Thoracic aorta (tissue), 2 donors: Measurements from ENCODE around the gene ZBTB7C. TPM values are rescaled to one million over a fixed set of nuclear protein-coding genes. Genes with fewer than 3 reads are reported as not detected.
A peak's percentile ranks its signal among the peaks of the same experiment; 100 is the strongest.

Source experiments
- ATAC-seq: fragments of 150-250 bp; one replicate; pipeline ENCODE4 v1.8.0; 2017; ENCODE audit warnings: low read depth; ENCODE audit not compliant: insufficient number of reproducible peaks, low FRiP score
- DNase-seq: peaks from one replicate; pipeline ENCODE4 v3.0.0-alpha.2; 2020; ENCODE audit warnings: low spot score
- H3K27ac ChIP-seq, 2 donors: fragments of 200-600 bp; sonication (generic); 1 replicate in 1 of 2; 2 replicates in 1 of 2; pipeline ENCODE4 v1.5.1; 2016; ENCODE audit warnings: mild to moderate bottlenecking in 2 of 2, moderate library complexity in 2 of 2
- H3K27me3 ChIP-seq: fragments of 200-600 bp; sonication (generic); replicated peaks from 2 replicates; pipeline ENCODE4 v1.6.0; 2016; ENCODE audit warnings: mild to moderate bottlenecking; ENCODE audit not compliant: insufficient read depth
- H3K36me3 ChIP-seq: fragments of 200-600 bp; sonication (generic); one replicate; pipeline ENCODE4 v1.5.1; 2016
- H3K4me1 ChIP-seq, 2 donors: fragments of 200-600 bp; sonication (generic); 1 replicate in 1 of 2; 2 replicates in 1 of 2; pipeline versions ENCODE4 v1.5.1 to v1.6.0; 2016; ENCODE audit warnings: low read depth in 2 of 2, mild to moderate bottlenecking in 1 of 2; ENCODE audit not compliant: control insufficient read depth in 1 of 2
- H3K4me3 ChIP-seq: fragments of 200-600 bp; sonication (generic); 2 replicates; pipeline ENCODE4 v1.5.1; 2016; ENCODE audit warnings: mild to moderate bottlenecking
- H3K9me3 ChIP-seq: fragments of 200-600 bp; sonication (generic); 2 replicates; pipeline ENCODE4 v1.5.1; 2016
- total RNA-seq, 2 donors: library from RNA; depleted of rRNA; stranded (reverse); fragments of >200 nt; gene quantifications; one replicate each; pipeline versions ENCODE4 v1.1.0 to v1.2.3, GENCODE V29; 2016
- TF ChIP-seq, protein P1 (sequence below): fragments of 200-600 bp; sonication (generic); IDR thresholded peaks from one replicate; pipeline ENCODE4 v1.5.1; 2019; ENCODE audit warnings: antibody characterized with exemption

The ZBTB7C gene
- total RNA-seq, 2 donors from 2014 or later = 9.6 to 10.9 TPM

DNA sequence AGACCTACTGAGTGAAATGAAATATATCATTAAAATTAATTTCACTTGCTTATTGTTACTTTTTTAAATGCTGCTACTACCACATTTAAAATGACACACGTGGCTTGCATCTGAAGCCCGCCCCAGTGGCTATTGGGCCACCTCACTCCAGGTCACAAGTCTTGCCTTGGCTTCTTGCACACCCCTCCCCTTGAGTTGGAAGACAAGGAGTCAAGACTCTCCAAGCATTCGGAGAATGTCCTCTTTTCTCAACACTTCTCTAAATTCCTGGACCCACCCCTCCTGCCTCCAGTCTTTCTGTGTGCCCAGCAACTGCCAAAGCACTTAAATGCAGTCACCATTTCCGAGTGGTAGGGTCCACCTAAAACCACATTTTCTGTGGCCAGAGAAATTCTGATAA, 73.4 kb downstream of the ZBTB7C start:
- H3K36me3 ChIP-seq = no peaks in the 10 kb centered on the region
- H3K4me1 ChIP-seq = peaks cover 12 to 32% of the 10 kb centered on the region in 2 donors
- no peak overlapping the region for H3K4me3 ChIP-seq
- no peaks in the 10 kb centered on the region for H3K9me3 ChIP-seq
- TF ChIP-seq, protein P1, sequence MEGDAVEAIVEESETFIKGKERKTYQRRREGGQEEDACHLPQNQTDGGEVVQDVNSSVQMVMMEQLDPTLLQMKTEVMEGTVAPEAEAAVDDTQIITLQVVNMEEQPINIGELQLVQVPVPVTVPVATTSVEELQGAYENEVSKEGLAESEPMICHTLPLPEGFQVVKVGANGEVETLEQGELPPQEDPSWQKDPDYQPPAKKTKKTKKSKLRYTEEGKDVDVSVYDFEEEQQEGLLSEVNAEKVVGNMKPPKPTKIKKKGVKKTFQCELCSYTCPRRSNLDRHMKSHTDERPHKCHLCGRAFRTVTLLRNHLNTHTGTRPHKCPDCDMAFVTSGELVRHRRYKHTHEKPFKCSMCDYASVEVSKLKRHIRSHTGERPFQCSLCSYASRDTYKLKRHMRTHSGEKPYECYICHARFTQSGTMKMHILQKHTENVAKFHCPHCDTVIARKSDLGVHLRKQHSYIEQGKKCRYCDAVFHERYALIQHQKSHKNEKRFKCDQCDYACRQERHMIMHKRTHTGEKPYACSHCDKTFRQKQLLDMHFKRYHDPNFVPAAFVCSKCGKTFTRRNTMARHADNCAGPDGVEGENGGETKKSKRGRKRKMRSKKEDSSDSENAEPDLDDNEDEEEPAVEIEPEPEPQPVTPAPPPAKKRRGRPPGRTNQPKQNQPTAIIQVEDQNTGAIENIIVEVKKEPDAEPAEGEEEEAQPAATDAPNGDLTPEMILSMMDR = no peak
- DNase-seq (no peak), ATAC-seq (no peak)
- no peaks in the 10 kb centered on the region for H3K27me3 ChIP-seq
- peak overlapping the region in 1 of 2 donors; percentile 48 for H3K27ac ChIP-seq

DNA sequence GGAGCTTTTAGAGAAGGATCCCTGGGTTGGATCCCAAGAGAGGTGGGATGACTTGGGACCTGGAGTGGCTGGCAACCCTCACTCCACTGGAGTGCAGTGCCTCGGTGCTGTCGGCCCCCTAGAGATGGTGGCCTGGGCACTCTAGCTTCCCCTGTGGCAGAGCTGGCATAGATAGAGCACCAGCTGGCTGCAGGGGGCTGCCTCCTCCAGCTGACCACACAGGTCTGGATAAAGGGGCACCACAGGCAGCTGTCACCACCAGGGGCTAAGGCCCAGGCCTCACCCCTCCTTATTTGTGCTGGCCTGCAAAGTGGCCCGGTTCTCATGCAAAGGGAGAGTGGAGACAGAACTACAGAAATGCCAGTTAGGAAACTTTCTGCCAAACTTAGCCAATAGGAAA, 74.3 kb downstream of the ZBTB7C start:
- H3K4me1 ChIP-seq = peaks cover 15 to 33% of the 10 kb centered on the region in 2 donors
- no peak overlapping the region for H3K27ac ChIP-seq
- DNase-seq = no peak
- TF ChIP-seq, protein P1 = no peak
- no peaks in the 10 kb centered on the region for H3K36me3 ChIP-seq
- no peaks in the 10 kb centered on the region for H3K27me3 ChIP-seq
- no peaks in the 10 kb centered on the region for H3K9me3 ChIP-seq
- ATAC-seq = no peak
- H3K4me3 ChIP-seq = no peak overlapping the region

DNA sequence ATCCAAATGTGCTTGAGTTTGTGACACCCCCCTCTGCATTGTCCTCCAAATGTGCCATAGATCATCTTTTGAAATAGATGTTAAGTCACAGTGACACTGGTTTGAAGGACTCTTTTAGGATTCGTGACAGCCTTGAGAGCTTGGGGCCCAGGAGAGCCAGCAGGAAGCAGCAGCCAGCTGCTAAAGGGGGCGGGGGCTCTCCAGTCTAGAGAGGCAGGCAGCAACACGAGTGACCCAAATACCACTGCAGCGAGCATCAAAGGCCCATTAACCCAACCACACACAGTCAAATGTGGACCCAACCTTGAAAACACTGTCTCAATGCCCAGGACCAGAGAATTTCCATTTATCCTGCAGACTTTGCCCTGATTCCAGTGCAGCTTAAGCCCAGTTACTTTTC, 75.6 kb downstream of the ZBTB7C start:
- TF ChIP-seq, protein P1 = no peak
- no peak overlapping the region for H3K27ac ChIP-seq
- H3K27me3 ChIP-seq = no peaks in the 10 kb centered on the region
- no peak overlapping the region for H3K4me3 ChIP-seq
- H3K9me3 ChIP-seq = no peaks in the 10 kb centered on the region
- ATAC-seq (no peak), DNase-seq (no peak)
- H3K4me1 ChIP-seq = peaks cover 15 to 46% of the 10 kb centered on the region in 2 donors
- H3K36me3 ChIP-seq = no peaks in the 10 kb centered on the region

DNA sequence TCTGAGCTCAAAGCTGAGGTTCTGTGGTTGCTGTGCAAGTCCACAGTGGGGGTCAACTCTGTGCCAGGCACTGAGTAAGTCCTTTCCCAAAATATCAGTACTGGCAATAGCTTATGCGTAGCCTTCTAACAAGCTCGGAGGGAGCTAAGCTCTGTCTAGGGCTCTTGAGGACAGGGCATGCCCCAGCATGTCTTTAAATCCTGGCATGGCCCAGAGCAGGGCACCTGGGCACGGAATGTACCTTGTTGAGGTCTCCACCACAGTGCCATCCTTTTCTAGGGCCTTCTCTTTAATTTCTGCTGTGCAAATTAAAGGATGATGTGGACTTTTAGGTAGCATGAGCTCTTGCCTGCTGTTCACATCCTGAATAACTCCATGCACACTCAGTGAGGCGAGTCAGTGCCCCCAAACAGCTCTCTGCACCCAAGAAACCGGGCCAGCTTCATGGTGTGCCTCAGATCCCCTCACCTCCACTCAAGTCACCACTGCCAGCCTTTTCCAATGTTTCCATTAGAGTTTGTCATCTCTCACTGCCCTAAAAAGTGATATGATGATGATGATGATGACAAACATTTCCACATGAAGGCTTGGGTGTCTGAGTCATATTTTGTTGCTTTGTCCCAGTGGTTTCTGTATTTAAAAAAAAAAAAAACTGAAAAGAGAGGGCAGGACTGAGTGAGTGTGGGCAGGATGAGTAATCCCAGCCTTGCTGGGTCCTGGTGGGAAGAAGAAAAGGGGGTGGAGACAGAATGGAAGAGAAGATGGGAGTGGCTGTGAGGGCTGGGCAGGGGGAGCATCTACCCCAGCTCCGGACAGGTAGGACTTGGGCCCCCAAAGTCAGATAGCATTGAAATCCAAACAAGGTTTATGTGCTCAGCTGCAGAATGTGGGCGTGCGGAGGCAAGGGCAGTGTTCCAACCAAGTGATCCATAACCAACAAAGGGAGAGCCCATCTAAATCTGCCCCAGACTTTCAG, 78.9 kb downstream of the ZBTB7C start:
- DNase-seq (no peak), ATAC-seq (peak; percentile 77)
- Histone ChIP-seq H3K4me3 (no peak overlapping the region), H3K36me3 (no peaks in the 10 kb centered on the region), H3K4me1 (peaks cover 15 to 49% of the 10 kb centered on the region in 2 donors), H3K27me3 (no peaks in the 10 kb centered on the region), H3K27ac (peak overlapping the region; percentile 43 to 72), H3K9me3 (no peaks in the 10 kb centered on the region)
- TF ChIP-seq, protein P1 = no peak

DNA sequence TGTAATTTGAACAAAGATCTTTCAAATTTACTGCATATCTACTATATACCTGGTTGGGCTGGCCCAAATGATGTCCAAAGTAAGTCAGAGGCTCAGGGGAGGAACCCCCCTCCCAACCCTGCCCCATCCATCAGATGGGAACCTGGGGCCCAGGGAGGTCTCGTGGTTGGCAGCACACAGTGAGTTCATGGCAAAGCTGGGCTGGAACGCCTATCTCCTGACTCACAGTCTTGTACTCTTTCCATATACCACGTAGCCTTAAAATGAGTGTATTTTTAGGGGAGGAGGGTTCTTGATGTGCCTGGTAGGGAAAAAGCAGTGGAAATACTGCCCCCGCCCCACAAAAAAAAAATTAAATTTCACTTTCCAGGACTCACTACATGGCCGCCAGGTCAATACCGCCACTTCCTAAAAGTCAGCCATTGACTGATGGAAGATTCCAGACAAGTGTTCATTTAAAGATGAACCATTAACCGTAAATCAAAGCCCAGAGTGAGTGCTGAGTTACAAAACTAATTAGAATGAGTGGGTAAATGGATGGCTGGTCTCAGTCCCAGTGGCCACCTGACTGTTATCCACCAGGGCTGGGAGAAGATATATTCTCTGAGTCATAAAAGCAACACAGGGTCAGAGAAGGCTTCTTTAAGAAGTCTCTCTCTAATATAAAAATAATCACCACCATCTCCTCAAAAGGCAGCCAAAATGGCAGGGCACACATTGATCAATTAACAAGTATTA, 80.5 kb downstream of the ZBTB7C start:
- Histone ChIP-seq H3K27me3 (no peaks in the 10 kb centered on the region), H3K4me3 (no peak overlapping the region), H3K9me3 (no peaks in the 10 kb centered on the region), H3K36me3 (no peaks in the 10 kb centered on the region), H3K27ac (peak overlapping the region; percentile 42 to 50), H3K4me1 (peaks cover 15 to 49% of the 10 kb centered on the region in 2 donors)
- no peak for DNase-seq
- no peak for ATAC-seq
- TF ChIP-seq, protein P1 = no peak
